ENCODE data around the gene UMODL1.

GRCh38 chr21:42039911-42040351 is 31.2 kb upstream of the UMODL1 start:
- TF ChIP-seq CTCF (IDR thresholded peaks at IDR 0.05; ENCODE audit: borderline replicate concordance, extremely low read depth, low read length, poor library complexity, severe bottlenecking) (no peak), EZH2 (IDR thresholded peaks at IDR 0.05; ENCODE audit: borderline replicate concordance, low read depth, low read length, severe bottlenecking) (no peak)
